Stomach smooth muscle (tissue), 2 donors: Measurements from ENCODE around the gene TMEM131L.

Experiments
- H3K27ac ChIP-seq: one replicate; pipeline ENCODE4 v1.7.0; 2013; ENCODE audit warnings: mild to moderate bottlenecking, low read length, inconsistent platforms
- H3K27me3 ChIP-seq, 2 donors: one replicate each; pipeline ENCODE4 v1.7.0; 2013; ENCODE audit warnings: low read length in 2 of 2; ENCODE audit not compliant: insufficient read depth in 2 of 2, control insufficient read depth in 1 of 2
- H3K36me3 ChIP-seq, 2 donors: one replicate each; pipeline ENCODE4 v1.7.0; 2013; ENCODE audit warnings: low read length in 2 of 2; ENCODE audit not compliant: control insufficient read depth in 2 of 2, insufficient read depth in 2 of 2
- H3K4me1 ChIP-seq: one replicate; pipeline ENCODE4 v1.7.0; 2013; ENCODE audit warnings: low read length; ENCODE audit not compliant: control insufficient read depth, insufficient read depth
- H3K4me3 ChIP-seq, 2 donors: one replicate each; pipeline ENCODE4 v1.7.0; 2013; ENCODE audit warnings: low read length in 2 of 2
- H3K9ac ChIP-seq, 2 donors: one replicate each; pipeline ENCODE4 v1.7.0; 2013; ENCODE audit warnings: low read length in 2 of 2, mild to moderate bottlenecking in 1 of 2
- H3K9me3 ChIP-seq, 2 donors: one replicate each; pipeline ENCODE4 v1.7.0; 2013; ENCODE audit warnings: low read length in 2 of 2; ENCODE audit not compliant: control insufficient read depth in 2 of 2
- donor health status: healthy.
- donor health status: Pancreatic carcinoma.

TMEM131L gene

DNA sequence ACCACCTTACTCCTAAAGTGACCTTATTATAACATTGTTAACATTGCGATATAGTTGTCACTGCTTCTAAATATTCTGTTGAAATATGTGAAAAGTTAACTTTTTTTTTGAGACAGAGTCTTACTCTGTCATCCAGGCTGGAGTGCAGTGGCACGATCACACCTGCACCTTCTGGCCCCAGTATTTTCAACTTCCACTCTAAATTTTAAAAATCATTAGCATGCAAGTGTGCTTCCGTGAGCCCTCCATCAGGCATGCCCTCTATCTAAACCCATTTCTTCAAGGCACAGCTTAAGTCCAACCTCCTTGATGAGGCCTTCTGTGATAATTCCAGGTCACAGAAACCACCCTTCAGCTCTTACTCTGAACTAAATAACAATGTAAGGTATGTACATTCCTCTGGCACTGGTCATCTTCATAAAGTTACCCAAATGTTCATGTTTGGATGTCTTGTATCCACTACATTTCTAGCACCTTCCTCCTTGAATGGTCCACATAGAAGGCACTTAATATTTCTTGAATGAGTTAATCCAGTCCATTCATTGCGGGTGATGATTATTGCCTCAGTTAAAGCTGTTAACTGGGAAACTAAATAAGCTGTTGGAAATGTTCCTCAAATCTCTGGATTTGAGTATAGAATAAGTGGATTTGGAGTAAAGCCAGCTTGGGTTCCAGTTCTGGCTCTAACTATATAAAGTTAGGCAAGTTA, 38.6 kb upstream of the TMEM131L start:
- Histone ChIP-seq H3K4me1 (peaks cover 3% of the 10 kb centered on the region), H3K9ac (no peak overlapping the region), H3K27me3 (no peaks in the 10 kb centered on the region), H3K36me3 (no peaks in the 10 kb centered on the region), H3K27ac (peak overlapping the region; percentile 80), H3K9me3 (no peaks in the 10 kb centered on the region), H3K4me3 (no peak overlapping the region)

DNA sequence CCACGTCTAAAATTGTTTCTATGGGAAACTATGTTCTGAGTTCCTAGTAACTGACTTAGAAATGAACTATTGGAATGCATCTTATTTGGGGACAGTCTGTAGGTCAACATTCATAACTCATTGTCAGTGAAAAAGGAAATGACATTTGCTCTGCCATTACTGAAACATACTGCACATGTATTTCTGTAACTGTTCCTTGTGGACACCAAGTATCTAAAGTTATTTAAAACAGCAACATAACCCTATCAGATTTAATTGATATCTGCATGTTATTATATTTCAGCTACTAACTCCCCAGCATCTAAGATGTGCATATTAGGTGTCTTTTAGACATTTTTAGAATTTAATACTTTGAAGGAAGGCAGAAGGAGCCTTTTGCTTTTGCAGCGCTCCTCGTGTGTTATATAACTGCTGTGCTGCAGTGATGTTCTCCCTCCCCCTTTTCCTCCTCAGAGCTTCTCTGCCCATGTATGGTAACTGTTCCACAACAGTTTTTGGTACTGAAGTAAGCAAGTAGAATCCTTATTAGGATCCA, 37.2 kb upstream of the TMEM131L start:
- Histone ChIP-seq H3K27me3 (no peaks in the 10 kb centered on the region), H3K9ac (peak overlapping the region; percentile 1 to 55), H3K36me3 (no peaks in the 10 kb centered on the region), H3K27ac (peak overlapping the region; percentile 80), H3K4me1 (peaks cover 3% of the 10 kb centered on the region), H3K9me3 (no peaks in the 10 kb centered on the region), H3K4me3 (no peak overlapping the region)

DNA sequence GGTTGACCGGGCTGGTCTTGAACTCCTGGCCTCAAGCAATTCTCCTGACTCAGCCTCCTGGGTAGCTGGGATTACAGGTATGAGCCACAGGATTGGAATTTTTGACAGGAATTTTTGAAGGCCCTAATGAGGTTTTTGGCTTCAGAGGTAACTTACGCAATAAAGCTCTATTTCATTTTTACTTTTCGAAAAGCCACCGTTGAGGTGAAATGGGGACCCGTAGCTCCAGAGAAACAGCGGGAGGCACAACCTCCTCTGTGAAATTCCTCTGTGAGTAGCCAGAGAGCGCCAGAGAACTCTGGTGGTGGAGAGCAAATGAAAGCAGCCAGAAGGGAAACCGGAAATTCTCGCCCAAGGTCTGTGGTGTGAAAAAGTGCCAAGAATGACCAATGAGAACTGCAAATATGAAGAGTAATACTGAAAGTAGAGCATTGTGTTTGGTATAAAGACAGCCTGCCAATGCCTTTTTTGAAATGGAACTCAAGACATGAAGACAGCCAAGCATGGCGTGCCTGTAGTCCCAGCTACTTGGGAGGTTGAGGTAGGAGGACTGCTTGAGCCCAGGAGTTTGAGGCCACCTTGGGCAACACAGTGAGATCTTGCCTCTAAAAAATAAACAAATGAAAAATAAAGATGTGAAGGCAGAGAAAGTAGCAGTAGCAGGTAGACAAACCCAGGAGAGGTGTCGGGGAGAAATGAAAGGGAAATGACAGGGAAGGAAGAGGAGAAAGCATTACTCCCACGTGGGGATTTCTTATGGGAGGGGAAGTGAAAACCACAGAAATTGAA, 33.0 kb upstream of the TMEM131L start:
- Histone ChIP-seq H3K27me3 (no peaks in the 10 kb centered on the region), H3K4me3 (no peak overlapping the region), H3K9ac (no peak overlapping the region), H3K27ac (no peak overlapping the region), H3K36me3 (no peaks in the 10 kb centered on the region), H3K4me1 (peaks cover 3% of the 10 kb centered on the region), H3K9me3 (no peaks in the 10 kb centered on the region)

DNA sequence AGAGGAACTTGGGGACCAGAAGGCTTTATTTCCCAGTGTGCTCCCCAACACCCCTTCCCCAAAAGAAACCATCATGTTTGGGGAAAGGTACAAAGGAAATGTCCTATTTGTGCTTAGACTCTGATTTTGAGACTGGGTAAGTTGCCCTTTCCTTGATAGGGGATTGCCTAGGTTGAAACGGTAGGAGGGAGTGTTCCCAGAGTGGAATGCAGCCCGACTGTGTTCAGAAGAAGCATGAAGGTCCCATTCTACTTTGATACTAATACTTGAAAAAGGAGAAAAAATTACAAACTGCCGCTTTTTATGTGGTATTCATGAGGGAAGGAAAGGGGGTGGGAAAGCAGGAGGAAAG, 32.4 kb upstream of the TMEM131L start:
- H3K4me3 ChIP-seq: no peak overlapping the region
- H3K27ac ChIP-seq: no peak overlapping the region
- H3K36me3 ChIP-seq: no peaks in the 10 kb centered on the region
- H3K4me1 ChIP-seq: peaks cover 3% of the 10 kb centered on the region
- H3K9ac ChIP-seq: no peak overlapping the region
- no peaks in the 10 kb centered on the region for H3K27me3 ChIP-seq
- H3K9me3 ChIP-seq: no peaks in the 10 kb centered on the region

DNA sequence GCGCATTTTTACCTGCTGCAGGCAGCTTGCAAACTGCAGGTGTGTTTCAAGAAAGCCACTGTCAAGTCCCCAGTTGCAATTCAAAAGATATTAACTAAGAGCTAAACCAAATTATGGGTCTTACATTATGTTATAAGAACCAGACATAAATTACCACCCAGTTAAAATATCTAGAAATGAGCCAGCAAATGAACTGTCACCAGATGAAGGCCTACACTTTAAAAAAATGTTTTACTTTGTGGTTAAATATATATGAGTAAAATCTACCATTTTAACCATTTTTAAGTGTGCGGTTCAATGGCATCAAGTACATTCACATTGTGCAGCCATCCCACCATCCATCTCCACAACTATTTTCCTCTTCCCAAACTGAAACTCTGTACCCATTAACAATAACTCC, 32.0 kb upstream of the TMEM131L start:
- Histone ChIP-seq H3K9me3 (no peaks in the 10 kb centered on the region), H3K4me1 (peaks cover 3% of the 10 kb centered on the region), H3K27ac (no peak overlapping the region), H3K36me3 (no peaks in the 10 kb centered on the region), H3K27me3 (no peaks in the 10 kb centered on the region), H3K9ac (no peak overlapping the region), H3K4me3 (no peak overlapping the region)

DNA sequence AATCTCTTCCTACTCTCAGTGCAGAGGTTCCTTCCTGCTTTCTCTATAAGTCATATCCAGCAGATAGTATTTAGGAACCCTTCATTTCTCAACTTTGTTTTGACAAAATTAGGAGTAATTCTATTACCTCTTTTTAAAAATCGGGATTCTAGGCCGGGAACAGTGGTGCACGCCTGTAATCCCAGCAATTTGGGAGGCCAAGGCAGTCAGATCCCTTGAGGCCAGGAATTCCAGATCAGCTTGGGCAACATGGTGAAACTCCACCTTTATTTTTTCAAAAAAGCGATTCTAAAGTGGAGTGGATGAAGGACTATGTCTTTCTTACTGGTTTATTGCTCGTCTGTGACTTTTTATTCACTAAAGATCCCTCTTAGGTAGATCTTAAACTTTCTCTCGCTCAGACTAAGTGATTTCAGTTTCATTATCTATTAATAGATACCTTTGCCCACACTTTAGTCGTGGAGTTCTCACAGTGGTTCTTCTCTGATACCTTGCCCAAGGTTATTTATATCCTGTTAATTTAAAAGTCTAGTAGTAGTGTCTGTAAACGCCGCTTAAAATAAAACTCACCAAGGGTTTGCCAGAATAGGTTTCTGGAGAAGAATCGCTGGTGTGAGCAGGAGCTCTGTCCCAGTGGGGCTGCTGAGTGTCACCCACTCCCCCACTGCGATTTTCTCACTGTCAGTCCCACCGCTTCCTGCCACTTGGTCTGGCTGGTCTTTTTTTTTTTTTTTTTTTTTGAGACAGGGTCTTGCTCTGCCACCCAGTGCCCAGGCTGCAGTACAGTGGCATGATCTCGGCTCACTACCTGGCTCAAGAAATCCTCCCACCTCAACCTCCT, 27.0 kb upstream of the TMEM131L start:
- Histone ChIP-seq H3K9ac (peak overlapping the region; percentile 13 to 57), H3K4me1 (peaks cover 2% of the 10 kb centered on the region), H3K9me3 (no peaks in the 10 kb centered on the region), H3K27me3 (no peaks in the 10 kb centered on the region), H3K27ac (peak overlapping the region; percentile 53), H3K4me3 (peak overlapping the region; percentile 54 to 55), H3K36me3 (no peaks in the 10 kb centered on the region)

DNA sequence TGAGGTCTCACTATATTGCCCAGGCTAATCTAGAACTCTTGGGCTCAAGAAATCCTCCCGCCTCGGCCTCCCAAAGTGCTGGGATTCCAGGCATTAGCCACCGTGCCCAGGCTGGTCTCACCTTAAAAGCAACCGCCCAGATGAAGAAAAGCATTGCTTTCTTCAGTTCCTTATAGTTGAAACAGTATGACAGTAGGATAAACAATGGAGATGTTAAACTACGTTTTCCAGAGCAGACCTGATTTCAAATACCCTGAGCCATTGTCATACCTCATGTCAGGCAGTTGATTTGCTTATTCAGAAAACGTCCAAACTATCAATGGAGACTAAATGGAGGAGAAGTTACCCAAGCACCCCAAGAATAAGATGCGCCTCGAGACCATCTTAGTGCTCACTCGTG, 26.3 kb upstream of the TMEM131L start:
- H3K4me3 ChIP-seq: no peak overlapping the region

DNA sequence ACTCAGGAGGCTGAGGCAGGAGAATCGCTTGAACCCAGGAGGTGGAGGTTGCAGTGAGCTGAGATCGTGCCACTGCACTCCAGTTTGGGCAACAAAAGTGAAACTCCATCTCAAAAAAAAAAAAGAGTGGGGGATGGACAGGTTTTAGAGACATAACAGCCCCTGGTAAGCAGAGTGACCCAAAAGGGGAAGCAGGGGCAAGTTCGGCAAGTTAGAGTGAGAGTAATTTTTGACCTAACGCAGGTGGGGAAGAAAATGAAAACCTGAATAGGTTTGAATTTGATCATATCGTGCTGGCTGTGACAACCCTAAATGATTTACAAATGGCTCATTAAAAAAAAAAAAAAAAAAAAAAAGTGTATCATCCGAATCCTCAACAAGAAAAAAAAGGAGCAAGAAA, 25.7 kb upstream of the TMEM131L start:
- H3K9me3 ChIP-seq: no peaks in the 10 kb centered on the region
- H3K27me3 ChIP-seq: no peaks in the 10 kb centered on the region
- H3K36me3 ChIP-seq: no peaks in the 10 kb centered on the region
- no peak overlapping the region for H3K27ac ChIP-seq
- peaks cover 2% of the 10 kb centered on the region for H3K4me1 ChIP-seq
- H3K4me3 ChIP-seq: no peak overlapping the region
- H3K9ac ChIP-seq: no peak overlapping the region

More for the DNA sequence above, 26.3 kb upstream of the TMEM131L start:
- H3K4me1 ChIP-seq: peaks cover 2% of the 10 kb centered on the region
- no peak overlapping the region for H3K9ac ChIP-seq
- H3K27me3 ChIP-seq: no peaks in the 10 kb centered on the region
- no peaks in the 10 kb centered on the region for H3K36me3 ChIP-seq
- peak overlapping the region; percentile 53 for H3K27ac ChIP-seq
- no peaks in the 10 kb centered on the region for H3K9me3 ChIP-seq

DNA sequence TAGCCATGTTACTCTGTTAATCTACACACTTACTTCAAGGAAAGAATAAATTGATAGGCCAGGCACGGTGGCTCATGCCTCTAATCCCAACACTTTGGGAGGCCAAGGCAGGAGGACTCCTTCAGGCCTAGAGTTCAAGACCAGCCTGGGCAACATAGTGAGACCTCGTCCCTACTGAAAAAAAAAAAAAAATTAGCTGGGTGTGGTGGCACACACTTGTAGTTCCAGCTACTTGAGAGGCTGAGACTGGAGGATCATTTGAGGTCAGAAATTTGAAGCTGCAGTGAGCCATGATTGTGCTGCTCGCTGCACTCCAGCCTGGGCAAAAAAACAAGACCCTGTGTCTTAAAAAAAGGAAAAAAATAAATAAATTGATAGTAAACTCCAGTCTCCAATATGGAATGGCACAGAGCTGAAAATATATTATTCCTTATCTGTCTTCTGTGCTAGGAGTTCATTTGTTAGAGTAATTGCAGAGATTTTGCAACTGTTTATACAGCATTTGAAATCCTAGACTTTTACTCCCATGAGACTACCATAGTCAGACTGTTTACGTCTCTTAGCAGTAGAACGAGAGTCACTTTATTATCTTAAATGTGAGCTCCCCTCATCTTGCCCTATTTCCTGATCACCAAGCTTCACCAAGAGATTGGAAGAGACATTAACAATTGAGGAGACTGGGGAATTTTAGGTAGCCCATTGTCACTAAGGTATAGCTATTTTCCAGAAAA, 18.8 kb upstream of the TMEM131L start:
- Histone ChIP-seq H3K4me3 (no peak overlapping the region), H3K9ac (no peak overlapping the region)

More for the DNA sequence above, 18.8 kb upstream of the TMEM131L start:
- Histone ChIP-seq H3K36me3 (no peaks in the 10 kb centered on the region), H3K4me1 (peaks cover 15% of the 10 kb centered on the region), H3K9me3 (no peaks in the 10 kb centered on the region), H3K27me3 (no peaks in the 10 kb centered on the region), H3K27ac (peak overlapping the region; percentile 4)
